Psoas muscle (tissue), 8 donors: ENCODE results near the gene LYRM2. TPM values are rescaled to one million over a fixed set of nuclear protein-coding genes. Genes with fewer than 3 reads are reported as not detected.

ENCODE experiments used
- ATAC-seq, 4 donors: fragments of 200-7000 bp; cut with Tn5 transposase; one replicate each; pipeline ENCODE4 v1.9.1; 2020; ENCODE audit warnings: moderate library complexity in 3 of 4, mild to moderate bottlenecking in 2 of 4
- DNase-seq, 2 donors: peaks; one replicate each; pipeline ENCODE4 v3.0.0-alpha.2; 2020
- H3K27ac ChIP-seq: fragments of 200-600 bp; one replicate; pipeline ENCODE4 v1.8.0; 2022
- H3K27me3 ChIP-seq, 3 donors: fragments of 200-600 bp in 1 of 3; one replicate each; pipeline versions ENCODE4 v1.6.1 to v1.8.0; 2013 to 2022; ENCODE audit warnings: low read length in 2 of 3, mild to moderate bottlenecking in 2 of 3, moderate library complexity in 1 of 3; ENCODE audit not compliant: insufficient read depth in 3 of 3
- H3K36me3 ChIP-seq, 2 donors: fragments of 200-600 bp in 1 of 2; one replicate each; pipeline versions ENCODE4 v1.6.1 to v1.8.0; 2013 to 2022; ENCODE audit warnings: low read depth in 1 of 2, mild to moderate bottlenecking in 1 of 2, moderate library complexity in 1 of 2; ENCODE audit not compliant: insufficient read depth in 1 of 2
- H3K4me1 ChIP-seq: fragments of 200-600 bp; one replicate; pipeline ENCODE4 v1.8.0; 2022
- H3K4me3 ChIP-seq: fragments of 200-600 bp; one replicate; pipeline ENCODE4 v1.8.0; 2022; ENCODE audit warnings: mild to moderate bottlenecking
- H3K9me3 ChIP-seq: fragments of 200-600 bp; one replicate; pipeline ENCODE4 v1.8.0; 2022
- CTCF ChIP-seq: fragments of 200-600 bp; IDR thresholded peaks from one replicate; pipeline ENCODE4 v1.8.0; 2022; ENCODE audit warnings: antibody characterized with exemption
- WGBS, 3 donors: extraction: QIAGEN DNeasy Blood & Tissue Kit; methylation state at CpG; one replicate each; pipeline versions ENCODE4 v1.1.6 to v1.1.7; 2013; 5-methylcytosine and 5-hydroxymethylcytosine counted together
- intact Hi-C, 2 donors: fragments of 100-400 bp; cut with DNase I; formaldehyde crosslinking; loops; one replicate each; pipeline versions ENCODE4 v1.11.0 to v1.14.2; 2022
- polyA plus RNA-seq, 3 donors: library from polyadenylated mRNA; stranded (reverse); fragments of 200-250 nt; gene quantifications; one replicate each; pipeline ENCODE4 v1.2.3, GENCODE V29; 2013
- total RNA-seq, 4 donors: library from RNA; stranded (reverse); fragmentation: NEBNext Ultra II Directional in 2 of 4; extraction: Animal tissue kit (Norgen Biotek cat#: 25700) in 2 of 4; gene quantifications; one replicate each; pipeline versions ENCODE4 v1.2.1 to v1.2.4, GENCODE V29; 2021 to 2023
- donor health status: healthy with polysubstance abuse.
- donor health status: DM: no; HTN: no; CAD: no; lungs with moderate emphysema.
- donor health status: Bipolar disorder and iron deficiency.
- donor health status: healthy.
- donor health status: DM: yes; HTN: yes; CAD: no.
- donor health status: DM: no; HTN: no; CAD: no.
- donor health status: DM: no; HTN: no; CAD: no.
- donor health status: DM: yes; HTN: yes; CAD: no.

Gene LYRM2
- total and polyA plus RNA-seq, 7 donors: 22.1 to 71.1 (median 37.0) TPM

- no peak overlapping the region for H3K4me3 ChIP-seq
- DNase-seq (no peak), ATAC-seq (no peak)
- no peaks in the 10 kb centered on the region for H3K27me3 ChIP-seq
- WGBS, 3 donors: 91 to 95% (median 94%) methylated on average over 4 of the region's 4 CpGs
- H3K36me3 ChIP-seq: no peaks in the 10 kb centered on the region
- H3K4me1 ChIP-seq: no peaks in the 10 kb centered on the region
- no peaks in the 10 kb centered on the region for H3K9me3 ChIP-seq
- TF ChIP-seq CTCF: no peak
- no peak overlapping the region for H3K27ac ChIP-seq
- intact Hi-C loops: no loop called here
Measured at GRCh38 chr6:89591745-89592144, 46.8 kb downstream of the LYRM2 start.

- DNase-seq: no peak
- intact Hi-C loops: no loop called here
- no peaks in the 10 kb centered on the region for H3K4me1 ChIP-seq
- H3K4me3 ChIP-seq: no peak overlapping the region
- no peak overlapping the region for H3K27ac ChIP-seq
- H3K36me3 ChIP-seq: no peaks in the 10 kb centered on the region
- no peak for ATAC-seq
- H3K27me3 ChIP-seq: no peaks in the 10 kb centered on the region
- TF ChIP-seq CTCF: no peak
- no peaks in the 10 kb centered on the region for H3K9me3 ChIP-seq
- WGBS, 3 donors: 69 to 79% (median 76%) methylated on average over 2 of the region's 2 CpGs
Measured at GRCh38 chr6:89590133-89590532, 48.4 kb downstream of the LYRM2 start.

GRCh38 chr6:89589297-89590025 is 49.1 kb downstream of the LYRM2 start:
- Histone ChIP-seq H3K4me1 (no peaks in the 10 kb centered on the region), H3K4me3 (no peak overlapping the region), H3K27me3 (no peaks in the 10 kb centered on the region), H3K27ac (no peak overlapping the region), H3K36me3 (no peaks in the 10 kb centered on the region), H3K9me3 (no peaks in the 10 kb centered on the region)
- 72 to 75% (median 75%) methylated on average over 7 of the region's 7 CpGs for WGBS, 3 donors
- ATAC-seq (no peak), DNase-seq (no peak)
- intact Hi-C loops: no loop called here
- TF ChIP-seq CTCF: no peak

- no peaks in the 10 kb centered on the region for H3K27me3 ChIP-seq
- H3K9me3 ChIP-seq: no peaks in the 10 kb centered on the region
- H3K4me1 ChIP-seq: no peaks in the 10 kb centered on the region
- no peak overlapping the region for H3K4me3 ChIP-seq
- intact Hi-C loops: no loop called here
- DNase-seq: no peak
- ATAC-seq: no peak
- 81 to 94% (median 82%) methylated on average over 1 of the region's 1 CpG for WGBS, 3 donors
- no peak for TF ChIP-seq CTCF
- no peaks in the 10 kb centered on the region for H3K36me3 ChIP-seq
- H3K27ac ChIP-seq: no peak overlapping the region
Measured at GRCh38 chr6:89585154-89585553, 53.4 kb downstream of the LYRM2 start.

- H3K27me3 ChIP-seq: no peaks in the 10 kb centered on the region
- TF ChIP-seq CTCF: no peak
- intact Hi-C loops: no loop called here
- H3K4me3 ChIP-seq: no peak overlapping the region
- no peaks in the 10 kb centered on the region for H3K36me3 ChIP-seq
- H3K9me3 ChIP-seq: no peaks in the 10 kb centered on the region
- no peaks in the 10 kb centered on the region for H3K4me1 ChIP-seq
- ATAC-seq (no peak), DNase-seq (no peak)
- WGBS, 3 donors: 75 to 85% (median 83%) methylated on average over 3 of the region's 3 CpGs
- H3K27ac ChIP-seq: no peak overlapping the region
Measured at GRCh38 chr6:89584539-89584938, 54.0 kb downstream of the LYRM2 start.
